GM19099 (cell line): ENCODE measurements around the gene RASL10A.

Experiments used
- POLR2A ChIP-seq: IDR thresholded peaks from 3 replicates; pipeline ENCODE4 v1.6.1; 2011; ENCODE audit warnings: low read depth; ENCODE audit not compliant: insufficient read length; ENCODE audit errors: extremely low read depth

Gene RASL10A

DNA sequence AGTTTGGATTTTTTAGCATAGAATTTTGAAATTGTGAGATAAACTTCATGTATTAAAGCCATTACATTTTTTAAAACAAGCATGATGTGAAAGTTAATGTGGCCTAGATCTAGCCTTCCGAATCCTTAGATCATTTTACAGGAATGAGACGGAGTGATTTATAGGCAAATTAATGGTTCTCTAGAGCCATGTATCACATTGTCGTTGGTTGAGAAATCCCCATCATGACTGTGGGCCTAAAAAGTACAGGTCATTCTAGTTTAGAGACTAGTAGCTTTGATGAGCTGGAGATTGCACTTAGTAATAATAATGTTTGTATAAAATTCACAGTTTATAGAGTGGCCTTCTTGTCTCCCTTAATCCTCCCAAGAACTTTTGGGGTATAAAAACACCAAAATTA, 40.3 kb downstream of the RASL10A start:
- no peak for TF ChIP-seq POLR2A

DNA sequence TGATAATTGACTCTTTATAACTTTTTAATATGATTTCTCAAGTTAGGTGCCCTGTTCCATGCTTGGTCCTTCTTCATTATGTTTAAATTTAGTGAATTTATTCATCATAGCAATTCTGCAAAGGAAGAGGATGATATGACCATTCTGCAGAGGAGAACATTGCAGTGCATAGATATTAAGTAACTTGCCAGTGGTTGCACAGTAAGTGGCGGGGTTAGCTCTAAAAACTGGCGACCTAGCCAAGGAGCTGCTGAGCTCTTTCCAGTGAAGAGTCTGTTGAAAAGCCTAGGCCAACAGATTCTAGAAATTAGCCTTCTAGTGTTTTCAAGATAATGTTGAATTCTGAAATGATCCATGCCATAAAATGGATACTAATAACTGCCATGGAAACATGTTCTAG, 42.9 kb downstream of the RASL10A start:
- TF ChIP-seq POLR2A, result no peak

DNA sequence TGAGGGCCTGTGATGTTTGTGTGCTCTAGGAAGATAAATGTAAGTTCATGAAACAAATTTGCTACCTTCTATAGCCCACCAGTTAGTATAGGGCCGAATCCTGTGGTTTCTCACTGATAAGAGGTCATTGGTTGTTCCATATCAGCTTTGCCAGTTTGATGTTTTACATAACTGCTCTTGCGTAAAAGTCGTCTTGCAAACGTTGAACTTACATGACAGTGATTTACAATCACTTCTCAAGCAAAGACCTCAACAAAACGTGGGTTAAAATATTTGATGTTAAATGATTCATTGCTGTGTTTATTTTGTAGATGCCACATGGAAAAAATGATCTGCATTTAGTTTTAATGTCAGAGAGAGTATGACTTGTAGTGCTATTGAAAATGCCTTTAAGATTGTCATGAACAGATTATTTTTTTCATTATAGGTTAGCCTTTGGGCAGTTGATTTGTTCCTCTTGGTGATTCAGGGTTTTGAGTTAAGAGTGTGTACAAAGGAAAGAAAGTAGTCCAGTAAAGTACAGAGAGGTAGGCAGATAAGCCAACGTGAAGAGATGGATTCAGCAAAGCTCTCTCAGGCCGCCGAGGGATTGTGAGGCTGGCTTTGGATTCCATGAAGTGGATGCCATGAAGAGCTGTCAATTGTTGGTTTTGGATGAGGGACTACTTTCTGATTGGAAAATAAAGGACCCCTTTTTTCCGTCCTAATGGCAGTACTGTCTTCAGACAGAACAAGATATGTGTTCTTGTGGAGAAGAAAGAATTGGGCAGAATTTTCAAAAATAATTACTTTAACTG, 44.8 kb downstream of the RASL10A start:
- no peak for TF ChIP-seq POLR2A

DNA sequence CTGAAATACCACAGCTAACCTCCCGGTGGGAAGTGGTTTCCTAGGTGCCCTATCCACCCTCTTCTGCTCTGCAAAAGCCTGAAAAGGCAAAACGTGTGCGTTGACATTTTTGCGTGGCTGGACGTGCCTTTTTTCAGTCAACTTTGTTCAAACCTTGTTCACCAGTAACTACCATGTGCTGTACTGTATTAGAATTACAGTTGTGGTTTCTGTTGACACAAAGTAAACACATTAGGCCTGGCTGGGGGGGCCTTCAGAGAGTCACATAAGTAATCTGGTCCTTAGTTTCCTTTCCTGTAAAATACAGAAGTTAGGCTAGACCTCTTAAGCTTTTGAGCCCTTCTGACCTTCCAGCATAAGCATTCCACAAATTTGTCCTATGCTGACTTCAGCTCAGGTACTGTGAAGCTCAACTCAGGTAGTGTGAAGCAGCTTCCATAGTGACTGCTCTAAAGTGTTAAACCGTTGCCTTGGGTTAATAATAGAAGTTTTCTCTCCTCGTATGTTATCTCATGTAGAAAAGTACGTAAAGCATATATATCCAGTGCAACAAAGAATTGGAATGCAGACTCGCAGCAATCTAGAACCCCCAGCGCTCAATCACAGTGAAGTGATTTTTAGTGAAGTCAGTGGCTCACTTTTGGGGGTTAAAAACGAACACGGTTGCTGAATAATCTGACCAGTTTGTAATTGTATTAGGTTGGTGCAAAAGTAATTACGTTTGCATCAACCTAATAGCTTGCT, 45.6 kb downstream of the RASL10A start:
- TF ChIP-seq POLR2A, result no peak

DNA sequence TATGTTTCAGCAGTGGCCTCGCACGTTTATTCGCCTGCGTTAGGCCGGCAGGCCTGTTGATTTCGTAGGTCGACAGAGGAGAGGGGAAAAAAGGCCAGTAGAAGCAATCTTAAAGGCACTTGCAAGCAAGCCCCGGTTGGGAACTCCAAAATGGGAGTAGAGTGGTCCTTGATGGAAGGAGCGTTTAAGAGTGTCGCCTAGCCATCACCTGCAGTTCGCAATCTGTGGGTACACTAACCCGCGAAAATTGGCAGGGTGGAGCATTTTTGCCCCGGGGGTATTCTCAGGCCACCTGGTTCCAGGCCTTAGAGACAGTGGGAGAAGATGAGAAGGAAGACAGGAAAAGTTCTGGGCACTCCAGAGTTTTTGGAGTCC, 46.3 kb downstream of the RASL10A start:
- TF ChIP-seq POLR2A, result no peak

DNA sequence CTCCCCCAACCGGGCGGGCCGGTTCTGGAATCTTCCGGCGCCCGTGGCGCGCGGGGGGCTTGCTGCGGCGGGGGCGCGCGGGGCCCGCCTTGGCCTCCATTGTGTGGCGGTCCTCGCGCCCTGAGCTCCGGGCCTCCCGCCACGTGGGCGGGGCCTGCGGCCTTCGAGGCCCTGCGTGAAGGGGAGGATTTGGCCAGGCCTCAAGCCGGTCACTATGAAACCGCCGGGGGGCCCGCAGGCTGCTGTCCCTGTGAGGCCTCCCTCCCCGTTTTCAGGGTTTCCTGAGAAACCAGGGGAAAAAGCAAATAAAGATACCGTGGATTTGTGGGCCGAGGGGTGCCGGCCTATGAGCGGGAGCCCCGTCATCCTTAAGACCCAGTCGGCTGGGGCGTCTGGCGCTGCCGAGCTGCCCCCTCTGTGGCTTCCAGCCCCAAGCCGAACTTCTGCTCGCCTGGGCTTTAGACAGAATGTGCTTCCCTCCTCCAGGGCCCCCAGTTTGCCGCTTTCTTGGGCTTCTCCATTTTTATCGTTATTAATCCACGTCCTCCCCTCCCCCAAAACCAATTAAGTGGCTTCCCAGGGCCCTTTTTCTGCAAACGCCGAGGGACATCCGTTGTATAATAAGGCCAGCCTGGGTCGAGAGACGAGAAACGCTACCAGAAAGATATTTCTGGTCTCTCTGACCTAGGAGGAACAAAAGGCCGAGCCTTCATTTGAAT, 46.8 kb downstream of the RASL10A start:
- no peak for TF ChIP-seq POLR2A

DNA sequence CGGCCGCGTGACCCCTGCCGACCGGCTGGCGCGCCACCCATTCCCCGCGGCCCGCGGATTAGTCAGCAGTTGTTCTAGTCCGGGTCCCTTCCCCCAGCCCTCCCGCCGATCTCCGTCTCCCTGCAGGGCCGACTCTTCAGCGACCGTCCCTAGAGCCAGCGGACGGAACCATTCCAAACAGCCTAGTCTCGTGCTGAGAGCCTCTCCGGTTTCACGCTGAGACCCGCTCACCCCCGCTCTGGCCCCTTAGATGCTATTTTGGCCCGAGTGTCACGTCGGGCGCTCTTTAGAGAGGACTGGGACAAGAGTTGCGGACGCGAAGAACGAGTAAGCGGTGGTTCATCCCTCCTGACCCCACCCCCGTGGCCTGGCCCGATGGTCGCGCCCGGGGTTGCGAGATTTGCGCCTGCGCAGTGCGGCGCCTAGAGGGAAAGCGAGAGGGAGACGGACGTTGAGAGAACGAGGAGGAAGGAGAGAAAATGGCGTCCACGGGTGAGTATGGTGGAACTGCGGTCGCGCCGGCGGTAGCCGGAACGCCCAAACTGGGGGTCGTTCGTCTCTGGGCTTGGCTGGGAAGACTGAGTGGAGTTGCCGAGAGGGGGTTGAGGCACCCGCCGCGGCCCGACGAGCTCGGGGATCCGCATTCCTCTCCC, 47.5 kb downstream of the RASL10A start, which contains the start of the genes EWSR1 and RHBDD3:
Gene EWSR1, plus strand, starts transcription at position 411 of the 653 bp plus-strand sequence. Its CDS starts 69 bp downstream, at position 480.
Gene RHBDD3, minus strand, starts transcription at position 124 of the 653 bp plus-strand sequence. CDS start 2,355 bp downstream, outside the sequence.
- peak; percentile 76 for TF ChIP-seq POLR2A

DNA sequence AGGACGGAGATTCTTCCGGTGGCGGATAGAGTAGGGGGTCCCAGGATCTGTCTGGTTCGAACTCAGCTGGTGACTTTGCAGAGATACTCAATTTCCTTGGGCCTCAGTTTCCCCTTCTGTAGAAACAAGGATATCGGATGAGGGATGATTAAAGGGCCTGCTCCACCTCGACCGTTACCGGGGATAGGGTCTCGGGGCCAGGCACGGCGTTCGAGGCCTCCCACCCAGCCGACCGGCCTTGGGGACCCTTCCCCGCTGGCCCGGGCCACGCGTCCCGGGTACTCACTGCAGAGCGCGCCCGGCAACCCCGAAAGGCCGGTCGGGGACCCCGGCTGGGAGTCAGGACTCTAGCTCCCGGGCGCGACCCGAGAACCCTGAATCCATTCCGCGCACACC, 48.0 kb downstream of the RASL10A start:
- no peak for TF ChIP-seq POLR2A

DNA sequence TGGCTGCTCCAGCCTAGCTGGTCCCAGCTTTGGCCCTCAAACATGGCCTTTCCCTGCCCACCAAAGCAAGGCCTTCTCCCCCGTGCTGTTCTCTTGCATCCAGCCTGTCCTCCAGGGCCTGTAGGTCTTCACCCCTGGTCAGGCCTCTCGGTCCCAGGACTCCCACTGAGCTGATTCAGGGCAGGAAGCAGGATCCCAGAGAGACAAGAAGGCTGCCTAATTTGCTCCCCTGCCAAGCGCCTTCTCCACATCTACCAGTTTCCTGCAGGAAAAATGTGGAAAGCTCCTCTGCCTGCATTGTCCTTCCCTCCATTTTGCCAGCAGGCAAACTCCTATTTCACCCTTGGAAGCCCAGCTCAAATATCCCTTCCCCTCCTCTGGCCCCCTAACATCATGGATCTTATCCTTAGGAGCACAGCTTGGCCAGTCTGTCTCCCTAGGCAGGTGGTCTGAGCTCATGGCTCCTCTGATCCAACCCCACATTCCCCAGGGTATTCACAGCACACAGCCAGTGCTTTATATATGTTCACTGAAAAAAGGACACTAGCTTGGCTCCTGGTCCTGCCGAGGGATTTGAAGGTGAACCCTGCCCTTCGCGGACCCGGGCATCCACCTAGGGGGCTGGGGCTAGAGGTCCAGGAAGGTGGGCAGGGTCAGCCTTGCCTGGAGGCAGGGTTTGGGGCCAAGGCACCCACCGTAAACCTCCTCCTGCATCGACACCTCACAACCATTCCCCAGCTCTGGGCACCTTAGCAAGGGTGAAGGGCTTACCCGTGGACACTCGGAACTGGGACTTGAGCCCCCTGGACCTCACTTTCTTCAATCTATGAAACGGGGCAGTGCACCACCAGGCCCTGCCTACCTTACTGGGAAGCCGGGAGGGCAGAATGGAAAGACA, 48.7 kb downstream of the RASL10A start:
- no peak for TF ChIP-seq POLR2A

DNA sequence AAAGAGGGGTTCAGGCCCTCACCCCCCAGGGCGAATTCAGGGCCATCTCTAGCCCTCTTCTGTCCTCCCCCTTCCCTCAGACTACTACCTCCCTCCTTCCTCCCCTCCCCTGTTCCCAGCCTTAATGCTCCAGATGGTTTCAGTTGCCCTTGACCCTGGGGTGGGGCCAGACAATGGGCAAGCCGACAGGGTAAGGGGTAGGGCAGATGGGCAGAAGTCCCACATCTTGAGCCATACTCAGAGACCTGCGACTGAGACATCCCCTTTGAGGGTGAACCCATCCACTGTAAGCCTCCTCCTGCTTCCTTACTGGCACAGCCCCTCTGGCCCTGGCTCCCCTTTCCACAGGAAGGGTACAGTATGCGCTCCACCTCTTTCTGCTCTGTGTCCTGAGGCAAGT, 49.6 kb downstream of the RASL10A start:
- TF ChIP-seq POLR2A, result no peak

DNA sequence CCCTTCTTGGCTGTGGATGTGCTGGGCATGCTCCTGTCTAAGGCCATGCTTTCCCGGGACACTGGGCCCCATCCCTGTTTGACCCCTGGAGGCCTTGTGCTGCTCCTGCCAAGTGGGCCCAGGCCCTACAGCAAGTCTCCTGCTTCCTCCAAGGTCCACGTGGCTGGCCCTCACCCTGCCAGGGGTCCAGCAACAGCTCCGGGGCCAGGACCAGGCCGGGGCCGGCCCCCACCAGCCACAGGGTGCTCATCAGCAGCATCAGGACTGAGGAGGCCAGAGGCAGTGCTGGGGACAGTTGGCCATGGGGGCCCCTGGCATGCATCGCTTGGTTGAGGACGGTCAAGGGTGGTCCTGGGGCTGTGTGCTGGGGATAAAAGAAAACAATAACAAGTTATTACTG, 50.2 kb downstream of the RASL10A start:
- no peak for TF ChIP-seq POLR2A

DNA sequence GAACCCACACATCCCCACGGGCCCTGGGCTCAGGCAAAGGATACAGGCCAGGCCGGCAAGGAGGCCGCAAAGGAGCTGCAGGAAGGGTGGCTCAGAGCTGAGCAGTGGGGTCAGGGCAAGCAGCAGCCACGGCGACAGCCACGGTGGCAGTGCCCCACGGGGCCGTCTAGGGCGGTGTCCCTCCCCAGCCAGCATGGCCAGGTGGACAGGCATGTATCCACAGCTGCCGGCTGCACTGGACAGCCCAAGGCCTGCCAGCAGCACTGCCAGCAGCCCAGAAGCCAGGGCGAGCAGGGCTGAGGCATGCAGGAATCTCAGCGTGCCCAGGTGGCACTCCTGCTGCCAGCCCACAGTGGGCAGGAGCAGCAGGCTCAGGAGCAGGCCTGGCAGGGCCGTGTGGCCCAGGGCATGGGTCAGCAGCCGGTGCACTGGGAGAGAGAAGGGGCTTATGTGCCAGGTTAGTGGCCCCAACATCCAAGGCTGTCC, 51.7 kb downstream of the RASL10A start:
- TF ChIP-seq POLR2A, result no peak
